ENCODE results near the gene CDKN2B. TPM values are rescaled to one million over a fixed set of nuclear protein-coding genes. Genes with fewer than 3 reads are reported as not detected.

The CDKN2B gene
- total and polyA plus RNA-seq, 10 donors = 1.5 to 25.7 (median 9.1) TPM

- Histone ChIP-seq H3K36me3 (no peaks in the 10 kb centered on the region), H3K27me3 (replicated peaks in 1 of 7) (no peaks in the 10 kb centered on the region), H3K4me3 (no peak overlapping the region), H3K27ac (no peak overlapping the region), H3K4me1 (no peaks in the 10 kb centered on the region), H3K9me3 (no peaks in the 10 kb centered on the region)
- intact Hi-C loops (cut with DNase I; ENCODE audit: low total_unique reads) = no loop called here
- DNase-seq = no peak
- TF ChIP-seq POLR2AphosphoS5 (IDR thresholded peaks at IDR 0.05) = no peak
Measured at GRCh38 chr9:22044583-22044982, 35.5 kb upstream of the CDKN2B start.

DNA sequence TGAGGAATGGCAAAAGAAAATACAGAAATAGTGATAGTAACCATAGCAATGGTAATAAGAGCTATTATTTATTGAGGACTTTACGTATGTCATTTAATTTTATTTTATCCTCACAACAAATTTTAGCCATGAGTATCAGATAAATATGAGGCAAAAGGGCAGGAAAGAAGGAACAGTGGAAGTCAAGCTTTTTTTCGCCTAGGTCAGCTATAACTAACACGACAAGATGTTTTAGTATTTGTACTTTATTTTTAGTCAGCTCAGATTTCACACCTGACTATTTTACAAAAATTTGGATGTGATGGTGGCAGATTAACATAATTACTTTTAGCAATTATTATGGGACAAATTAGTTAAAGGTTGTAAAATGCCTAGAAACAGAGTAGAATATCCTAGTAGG lies 34.8 kb upstream of the CDKN2B start:
- DNase-seq = no peak
- Histone ChIP-seq H3K4me3 (no peak overlapping the region), H3K27me3 (replicated peaks in 1 of 7) (no peaks in the 10 kb centered on the region), H3K4me1 (peaks cover 0 to 4% (median 0%) of the 10 kb centered on the region in 6 donors), H3K9me3 (no peaks in the 10 kb centered on the region), H3K27ac (no peak overlapping the region), H3K36me3 (no peaks in the 10 kb centered on the region)
- intact Hi-C loops (cut with DNase I; ENCODE audit: low total_unique reads) = no loop called here
- 44 to 71% (median 51%) methylated on average over 3 of the region's 3 CpGs for WGBS, 5 donors
- TF ChIP-seq CTCF (IDR thresholded peaks at IDR 0.05 in 8 of 11, conservative IDR thresholded peaks at IDR 0.05 in 3 of 11) (no peak), POLR2AphosphoS5 (IDR thresholded peaks at IDR 0.05) (no peak), POLR2A (IDR thresholded peaks at IDR 0.05) (no peak)

- 70 to 84% (median 77%) methylated on average over 1 of the region's 1 CpG for WGBS, 5 donors
- DNase-seq = no peak
- peaks cover 0 to 19% (median 10%) of the 10 kb centered on the region in 6 donors for H3K4me1 ChIP-seq
- intact Hi-C loops (cut with DNase I; ENCODE audit: low total_unique reads) = no loop called here
- H3K9me3 ChIP-seq = no peaks in the 10 kb centered on the region
- H3K36me3 ChIP-seq = no peaks in the 10 kb centered on the region
- H3K27ac ChIP-seq = no peak overlapping the region
- no peak for TF ChIP-seq POLR2A (IDR thresholded peaks at IDR 0.05)
- no peak for TF ChIP-seq POLR2AphosphoS5 (IDR thresholded peaks at IDR 0.05)
- TF ChIP-seq CTCF (IDR thresholded peaks at IDR 0.05 in 8 of 11, conservative IDR thresholded peaks at IDR 0.05 in 3 of 11) = no peak
- no peak overlapping the region for H3K4me3 ChIP-seq
- H3K27me3 ChIP-seq (replicated peaks in 1 of 7) = no peaks in the 10 kb centered on the region
Measured at GRCh38 chr9:22041775-22042174, 32.7 kb upstream of the CDKN2B start.

DNA sequence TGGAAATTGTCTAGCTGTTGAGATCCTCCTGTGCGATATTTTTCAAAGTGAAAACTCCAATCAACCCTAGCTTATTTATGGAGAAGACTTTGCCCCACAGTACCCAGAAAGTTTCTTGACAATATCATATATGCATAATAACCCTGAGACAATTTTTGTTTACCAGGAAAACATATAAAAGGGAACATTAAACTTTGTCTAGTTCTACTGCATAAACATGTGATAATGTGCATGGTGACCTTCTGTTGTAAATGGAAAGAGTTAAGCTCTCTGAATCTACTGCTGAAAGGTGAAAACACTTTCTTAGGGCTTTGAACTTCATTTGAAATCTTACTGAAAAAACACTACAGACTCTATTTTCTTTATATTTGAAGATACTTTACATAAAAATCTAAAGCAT lies 32.2 kb upstream of the CDKN2B start:
- DNase-seq = no peak
- WGBS, 5 donors = 91 to 98% (median 94%) methylated on average over 1 of the region's 1 CpG
- Histone ChIP-seq H3K9me3 (no peaks in the 10 kb centered on the region), H3K27me3 (replicated peaks in 1 of 7) (no peaks in the 10 kb centered on the region), H3K27ac (no peak overlapping the region), H3K36me3 (no peaks in the 10 kb centered on the region), H3K4me3 (no peak overlapping the region), H3K4me1 (peaks cover 0 to 19% (median 10%) of the 10 kb centered on the region in 6 donors)
- TF ChIP-seq CTCF (IDR thresholded peaks at IDR 0.05 in 8 of 11, conservative IDR thresholded peaks at IDR 0.05 in 3 of 11) (no peak), POLR2A (IDR thresholded peaks at IDR 0.05) (no peak), POLR2AphosphoS5 (IDR thresholded peaks at IDR 0.05) (no peak)
- intact Hi-C loops (cut with DNase I; ENCODE audit: low total_unique reads) = no loop called here

- Histone ChIP-seq H3K4me3 (no peak overlapping the region), H3K27me3 (replicated peaks in 1 of 7) (no peaks in the 10 kb centered on the region), H3K4me1 (peaks cover 0 to 21% (median 10%) of the 10 kb centered on the region in 6 donors), H3K27ac (no peak overlapping the region), H3K36me3 (no peaks in the 10 kb centered on the region), H3K9me3 (no peaks in the 10 kb centered on the region)
- 55 to 70% (median 67%) methylated on average over 1 of the region's 1 CpG for WGBS, 5 donors
- intact Hi-C loops (cut with DNase I; ENCODE audit: low total_unique reads) = no loop called here
- DNase-seq = no peak
- no peak for TF ChIP-seq CTCF (IDR thresholded peaks at IDR 0.05 in 8 of 11, conservative IDR thresholded peaks at IDR 0.05 in 3 of 11)
- no peak for TF ChIP-seq POLR2AphosphoS5 (IDR thresholded peaks at IDR 0.05)
- TF ChIP-seq POLR2A (IDR thresholded peaks at IDR 0.05) = no peak
Measured at GRCh38 chr9:22040760-22041159, 31.7 kb upstream of the CDKN2B start.
